Neural progenitor cell (in vitro differentiated cells): ENCODE measurements around the gene KIF16B. TPM values are rescaled to one million over a fixed set of nuclear protein-coding genes. Genes with fewer than 3 reads are reported as not detected.

Experiments used
- DNase-seq: peaks from one replicate; pipeline ENCODE4 v3.0.0-alpha.2; 2016; ENCODE audit warnings: low spot score
- H2AFZ ChIP-seq: fragments of 200-600 bp; sonication (generic); replicated peaks from 2 replicates; pipeline ENCODE4 v1.6.1; 2016; ENCODE audit warnings: antibody characterized with exemption
- H3F3A ChIP-seq: fragments of 200-600 bp; sonication (generic); 2 replicates; pipeline ENCODE4 v1.6.1; 2016; ENCODE audit warnings: antibody characterized with exemption, low read depth
- H3K27ac ChIP-seq: fragments of 200-600 bp; sonication (generic); 2 replicates; pipeline ENCODE4 v1.5.1; 2016; ENCODE audit warnings: mild to moderate bottlenecking
- H3K27me3 ChIP-seq: fragments of 200-600 bp; sonication (generic); 2 replicates; pipeline ENCODE4 v1.6.1; 2016; ENCODE audit warnings: mild to moderate bottlenecking, moderate library complexity
- H3K36me3 ChIP-seq: fragments of 200-600 bp; sonication (generic); 2 replicates; pipeline ENCODE4 v1.5.1; 2016
- H3K4me1 ChIP-seq: fragments of 200-600 bp; sonication (generic); 2 replicates; pipeline ENCODE4 v1.6.1; 2016; ENCODE audit warnings: mixed run types
- H3K4me2 ChIP-seq: fragments of 200-600 bp; sonication (generic); 2 replicates; pipeline ENCODE4 v1.6.1; 2016
- H3K4me3 ChIP-seq: fragments of 200-600 bp; sonication (generic); 2 replicates; pipeline ENCODE4 v1.5.1; 2016
- H3K79me2 ChIP-seq: fragments of 200-600 bp; sonication (generic); 2 replicates; pipeline ENCODE4 v1.6.1; 2016; ENCODE audit warnings: low read depth
- H3K9ac ChIP-seq: fragments of 200-600 bp; sonication (generic); 2 replicates; pipeline ENCODE4 v1.6.1; 2016
- H3K9me3 ChIP-seq: fragments of 200-600 bp; sonication (generic); 2 replicates; pipeline ENCODE4 v1.5.1; 2016; ENCODE audit warnings: low read depth
- H4K20me1 ChIP-seq: fragments of 200-600 bp; sonication (generic); 2 replicates; pipeline ENCODE4 v1.6.1; 2016; ENCODE audit warnings: low read depth
- H3K27ac Mint-ChIP-seq: 3 replicates; pipeline ENCODE4 v1.8.0; 2021; ENCODE audit warnings: mixed read lengths
- H3K27me3 Mint-ChIP-seq: 2 replicates; pipeline ENCODE4 v1.8.0; 2022; ENCODE audit warnings: low read depth, mild to moderate bottlenecking, inconsistent platforms, moderate library complexity, mixed read lengths; ENCODE audit not compliant: insufficient read depth
- H3K36me3 Mint-ChIP-seq: 3 replicates; pipeline ENCODE4 v1.8.0; 2021; ENCODE audit warnings: mixed read lengths
- H3K4me1 Mint-ChIP-seq: 3 replicates; pipeline ENCODE4 v1.8.0; 2021; ENCODE audit warnings: mixed read lengths
- H3K4me3 Mint-ChIP-seq: 3 replicates; pipeline ENCODE4 v1.8.0; 2021; ENCODE audit warnings: mild to moderate bottlenecking, moderate library complexity, mixed read lengths
- H3K9me3 Mint-ChIP-seq: 3 replicates; pipeline ENCODE4 v1.8.0; 2020; ENCODE audit warnings: mixed read lengths
- CTCF ChIP-seq: fragments of 200-600 bp; sonication (generic); IDR thresholded peaks from 2 replicates; pipeline ENCODE4 v1.5.1; 2017; ENCODE audit warnings: antibody characterized with exemption, mild to moderate bottlenecking
- EZH2 ChIP-seq: fragments of 200-600 bp; sonication (generic); IDR thresholded peaks from 2 replicates; pipeline ENCODE4 v1.6.1; 2017; ENCODE audit warnings: antibody characterized with exemption, mild to moderate bottlenecking, moderate library complexity
- EZH2phosphoT487 ChIP-seq: fragments of 200-600 bp; sonication (generic); IDR thresholded peaks from 2 replicates; pipeline ENCODE4 v1.6.1; 2017; ENCODE audit warnings: antibody characterized with exemption
- total RNA-seq: library from RNA; depleted of rRNA; stranded (reverse); fragments of >200 nt; gene quantifications from 2 replicates; pipeline ENCODE4 v1.2.3, GENCODE V29; 2015; ENCODE audit warnings: low replicate concordance

Gene KIF16B
- total RNA-seq, 1 donor from 2014 or later: 15.5 TPM

- Mint-ChIP-seq H3K27ac (no peak overlapping the region), H3K4me1 (peaks cover 7% of the 10 kb centered on the region), H3K4me3 (no peak overlapping the region), H3K36me3 (peaks cover 7% of the 10 kb centered on the region), H3K9me3 (no peaks in the 10 kb centered on the region), H3K27me3 (peaks cover 3% of the 10 kb centered on the region)
- Histone ChIP-seq H3K4me2 (no peak overlapping the region), H3K4me1 (peaks cover 4% of the 10 kb centered on the region), H2AFZ (no peak overlapping the region), H3F3A (no peaks in the 10 kb centered on the region), H3K79me2 (no peaks in the 10 kb centered on the region), H4K20me1 (no peaks in the 10 kb centered on the region), H3K9me3 (no peaks in the 10 kb centered on the region), H3K27ac (no peak overlapping the region), H3K27me3 (no peaks in the 10 kb centered on the region), H3K9ac (no peak overlapping the region), H3K36me3 (no peaks in the 10 kb centered on the region), H3K4me3 (no peak overlapping the region)
- TF ChIP-seq EZH2phosphoT487 (no peak), CTCF (no peak), EZH2 (no peak)
- DNase-seq: no peak
Observed at GRCh38 chr20:16485401-16485800, 87.8 kb downstream of the KIF16B start.

- no peak overlapping the region for H3K9ac ChIP-seq
- H3K4me3 ChIP-seq: no peak overlapping the region
- Mint-ChIP-seq H3K9me3 (no peaks in the 10 kb centered on the region), H3K4me1 (peaks cover 7% of the 10 kb centered on the region), H3K36me3 (peaks cover 3% of the 10 kb centered on the region), H3K4me3 (no peak overlapping the region), H3K27ac (no peak overlapping the region), H3K27me3 (peaks cover 3% of the 10 kb centered on the region)
- no peak for TF ChIP-seq EZH2phosphoT487
- TF ChIP-seq CTCF: no peak
- H4K20me1 ChIP-seq: no peaks in the 10 kb centered on the region
- H3F3A ChIP-seq: no peaks in the 10 kb centered on the region
- no peaks in the 10 kb centered on the region for H3K36me3 ChIP-seq
- DNase-seq: no peak
- H3K4me1 ChIP-seq: no peaks in the 10 kb centered on the region
- H3K27ac ChIP-seq: no peak overlapping the region
- H3K27me3 ChIP-seq: no peaks in the 10 kb centered on the region
- H3K79me2 ChIP-seq: no peaks in the 10 kb centered on the region
- H3K9me3 ChIP-seq: no peaks in the 10 kb centered on the region
- no peak overlapping the region for H3K4me2 ChIP-seq
- H2AFZ ChIP-seq: no peak overlapping the region
Observed at GRCh38 chr20:16483024-16483423, 90.2 kb downstream of the KIF16B start.

GRCh38 chr20:16481977-16482376, 91.3 kb downstream of the KIF16B start:
- peaks cover 3% of the 10 kb centered on the region for H3K36me3 Mint-ChIP-seq
- Histone ChIP-seq H3K9me3 (no peaks in the 10 kb centered on the region), H3K4me2 (no peak overlapping the region)

More at GRCh38 chr20:16481977-16482376, 91.3 kb downstream of the KIF16B start:
- no peaks in the 10 kb centered on the region for H3F3A ChIP-seq
- no peaks in the 10 kb centered on the region for H3K27me3 ChIP-seq
- no peak overlapping the region for H3K9ac ChIP-seq
- Mint-ChIP-seq H3K4me3 (no peak overlapping the region), H3K4me1 (peaks cover 4% of the 10 kb centered on the region), H3K9me3 (no peaks in the 10 kb centered on the region), H3K27me3 (peaks cover 3% of the 10 kb centered on the region), H3K27ac (no peak overlapping the region)
- H4K20me1 ChIP-seq: no peaks in the 10 kb centered on the region
- no peaks in the 10 kb centered on the region for H3K4me1 ChIP-seq
- H2AFZ ChIP-seq: no peak overlapping the region
- H3K27ac ChIP-seq: no peak overlapping the region
- H3K4me3 ChIP-seq: no peak overlapping the region
- H3K36me3 ChIP-seq: no peaks in the 10 kb centered on the region
- DNase-seq: no peak
- TF ChIP-seq EZH2phosphoT487 (no peak), EZH2 (no peak), CTCF (no peak)
- H3K79me2 ChIP-seq: no peaks in the 10 kb centered on the region
